ENCODE data around the gene LGALS3.

- no peak for TF ChIP-seq FOXM1 (IDR thresholded peaks at IDR 0.05; ENCODE audit: borderline replicate concordance)
- no peak for TF ChIP-seq PKNOX1 (IDR thresholded peaks at IDR 0.05)
Observed at GRCh38 chr14:55158412-55158811, 29.4 kb downstream of the LGALS3 start.
